Rectal smooth muscle tissue (tissue), 1 donor: Measurements from ENCODE around the gene WBP1L.
"Not testable (repeated sequence)": the region's sequence is repeated elsewhere in the genome, so short reads cannot be mapped to it uniquely, and the experiment has no call there.

Source experiments
- H3K27ac ChIP-seq: one replicate; pipeline ENCODE4 v1.7.0; 2013; ENCODE audit warnings: low read depth, low read length, inconsistent platforms
- H3K27me3 ChIP-seq: one replicate; pipeline ENCODE4 v1.7.0; 2013; ENCODE audit warnings: low read length; ENCODE audit not compliant: control insufficient read depth, insufficient read depth
- H3K36me3 ChIP-seq: one replicate; pipeline ENCODE4 v1.7.0; 2013; ENCODE audit warnings: low read length; ENCODE audit not compliant: control insufficient read depth, insufficient read depth
- H3K4me1 ChIP-seq: one replicate; pipeline ENCODE4 v1.7.0; 2013; ENCODE audit warnings: low read length; ENCODE audit not compliant: control insufficient read depth, insufficient read depth
- H3K4me3 ChIP-seq: one replicate; pipeline ENCODE4 v1.7.0; 2013; ENCODE audit warnings: low read length
- H3K9ac ChIP-seq: one replicate; pipeline ENCODE4 v1.7.0; 2013; ENCODE audit warnings: low read length

Gene WBP1L

DNA sequence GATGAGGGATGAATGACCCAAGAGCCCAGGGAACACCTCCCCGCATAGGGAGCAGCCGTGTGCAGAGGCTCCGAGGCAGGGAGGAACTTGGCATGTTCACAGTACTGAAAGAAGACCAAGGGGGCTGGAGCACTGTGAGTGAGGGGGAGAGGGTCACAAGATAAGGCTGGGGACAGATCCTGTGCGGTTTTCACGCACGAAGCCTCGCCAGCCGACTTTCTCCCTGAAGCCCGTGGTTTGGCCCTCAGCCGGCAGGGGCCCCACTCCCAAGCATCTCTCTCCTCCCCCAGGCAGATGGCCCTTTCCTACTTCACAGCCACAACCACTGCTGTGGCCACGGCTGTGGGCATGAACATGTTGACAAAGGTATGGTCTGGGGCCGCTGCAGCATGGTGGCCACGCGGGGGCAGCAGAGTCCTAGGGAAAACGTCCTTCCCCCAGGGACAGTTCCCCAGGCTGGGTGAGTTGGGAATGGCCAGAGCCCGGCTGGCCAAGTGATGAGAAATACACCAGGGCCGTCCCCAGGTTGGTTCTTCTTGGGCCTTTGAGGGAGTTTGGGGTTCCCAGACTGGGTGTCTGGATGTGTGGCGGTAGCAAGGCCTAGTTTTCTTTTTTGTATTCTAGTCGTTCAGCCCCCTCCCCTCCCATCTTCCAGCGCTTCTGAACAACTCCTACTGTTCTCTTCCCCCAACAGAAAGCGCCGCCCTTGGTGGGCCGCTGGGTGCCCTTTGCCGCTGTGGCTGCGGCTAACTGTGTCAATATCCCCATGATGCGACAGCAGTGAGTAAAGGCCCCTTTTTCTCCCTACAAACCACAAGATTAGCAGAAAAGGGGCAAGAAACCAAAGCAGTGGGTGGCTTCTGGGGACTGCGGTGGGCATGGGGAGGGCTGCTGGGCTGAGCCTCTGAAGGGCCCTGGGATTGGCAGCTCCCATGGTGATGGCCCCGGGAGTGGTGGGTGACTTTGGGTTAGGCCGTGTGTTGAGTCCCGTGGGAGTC lies 14.4 kb upstream of the WBP1L start:
- H3K27ac ChIP-seq: no peak overlapping the region
- no peak overlapping the region for H3K4me3 ChIP-seq
- H3K27me3 ChIP-seq: no peaks in the 10 kb centered on the region
- peaks cover 3% of the 10 kb centered on the region for H3K36me3 ChIP-seq
- no peaks in the 10 kb centered on the region for H3K4me1 ChIP-seq
- no peak overlapping the region for H3K9ac ChIP-seq

- Histone ChIP-seq H3K27ac (no peak overlapping the region), H3K4me3 (no peak overlapping the region), H3K36me3 (peaks cover 3% of the 10 kb centered on the region), H3K9ac (no peak overlapping the region), H3K4me1 (no peaks in the 10 kb centered on the region), H3K27me3 (no peaks in the 10 kb centered on the region)
Measured at GRCh38 chr10:102731222-102731800, 12.4 kb upstream of the WBP1L start.

DNA sequence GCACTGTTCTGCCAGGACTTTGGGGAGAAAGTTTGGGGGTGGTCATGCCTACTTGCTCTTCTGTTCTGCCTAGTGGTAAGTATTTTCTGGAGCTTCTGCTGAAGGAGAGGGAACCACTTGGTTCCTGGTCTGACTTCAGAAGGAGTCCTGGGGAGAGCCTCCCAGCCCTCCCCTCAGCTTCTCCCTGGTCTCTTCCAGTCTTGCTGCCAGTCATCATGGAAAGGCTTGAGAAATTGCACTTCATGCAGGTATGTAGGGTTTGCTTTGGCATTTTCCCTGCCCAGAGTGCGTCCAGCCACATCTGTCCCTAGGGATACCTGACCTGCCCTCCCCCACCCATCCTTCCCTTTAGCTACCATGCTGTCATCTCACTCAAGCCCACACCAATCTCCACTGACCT lies 11.1 kb upstream of the WBP1L start:
- no peak overlapping the region for H3K27ac ChIP-seq
- no peaks in the 10 kb centered on the region for H3K27me3 ChIP-seq
- H3K9ac ChIP-seq: no peak overlapping the region
- H3K4me1 ChIP-seq: no peaks in the 10 kb centered on the region
- no peaks in the 10 kb centered on the region for H3K36me3 ChIP-seq
- no peak overlapping the region for H3K4me3 ChIP-seq

DNA sequence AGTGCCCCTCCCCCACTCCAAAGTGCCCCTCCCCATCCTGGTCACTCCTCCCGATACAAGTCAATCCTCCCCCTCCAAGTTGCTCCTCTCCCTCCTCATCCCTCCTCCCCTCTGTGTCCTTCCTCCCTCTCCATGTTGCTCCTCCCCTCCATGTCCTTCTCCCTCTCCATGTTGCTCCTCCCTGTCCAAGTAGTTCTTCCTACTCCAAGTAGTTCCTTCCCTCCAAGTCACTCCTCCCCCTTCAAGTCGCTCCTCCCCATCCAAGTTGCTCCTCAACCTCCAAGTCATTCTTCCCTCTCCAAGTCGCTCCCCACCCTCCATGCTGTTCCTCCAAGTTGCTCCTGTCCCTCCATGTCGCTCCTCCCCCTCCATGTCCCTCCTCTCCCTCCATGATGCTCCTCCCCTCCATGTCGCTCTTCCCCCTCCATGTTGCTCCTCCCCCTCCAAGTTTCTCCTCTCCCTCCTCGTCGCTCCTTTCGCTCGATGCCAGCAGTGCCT lies 8.6 kb upstream of the WBP1L start:
- Histone ChIP-seq H3K27ac (no peak overlapping the region), H3K36me3 (no peaks in the 10 kb centered on the region), H3K27me3 (no peaks in the 10 kb centered on the region), H3K4me1 (no peaks in the 10 kb centered on the region), H3K9ac (no peak overlapping the region), H3K4me3 (no peak overlapping the region)

GRCh38 chr10:102738692-102739121 lies 5.0 kb upstream of the WBP1L start:
- Histone ChIP-seq H3K27ac (no peak overlapping the region), H3K4me3 (no peak overlapping the region), H3K9ac (no peak overlapping the region), H3K36me3 (no peaks in the 10 kb centered on the region), H3K27me3 (no peaks in the 10 kb centered on the region), H3K4me1 (peaks cover 2% of the 10 kb centered on the region)

DNA sequence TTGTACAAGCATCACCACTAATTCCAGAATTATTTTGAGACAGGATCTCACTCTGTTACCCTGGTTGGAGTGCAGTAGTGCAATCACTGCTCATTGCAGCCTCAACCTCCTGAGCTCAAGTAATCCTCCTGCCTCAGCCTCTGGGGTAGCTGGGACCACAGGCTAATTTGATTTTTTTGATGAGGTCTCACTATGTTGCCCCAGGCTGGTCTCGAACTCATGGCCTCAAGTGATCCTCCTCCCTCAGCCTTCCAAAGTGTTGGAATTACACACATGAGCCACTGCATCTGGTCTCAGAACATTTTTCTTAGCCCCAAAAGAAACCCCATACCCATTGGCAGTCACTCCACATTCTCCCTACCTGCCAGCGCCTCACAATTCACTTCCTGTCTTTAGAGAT lies 3.5 kb upstream of the WBP1L start:
- Histone ChIP-seq H3K4me3 (no peak overlapping the region), H3K4me1 (peaks cover 8% of the 10 kb centered on the region), H3K27me3 (no peaks in the 10 kb centered on the region), H3K9ac (no peak overlapping the region), H3K36me3 (no peaks in the 10 kb centered on the region), H3K27ac (no peak overlapping the region)

GRCh38 chr10:102741726-102742237 lies 2.0 kb upstream of the WBP1L start:
- Histone ChIP-seq H3K27me3 (no peaks in the 10 kb centered on the region), H3K4me1 (peaks cover 16% of the 10 kb centered on the region), H3K9ac (no peak overlapping the region), H3K36me3 (no peaks in the 10 kb centered on the region), H3K4me3 (no peak overlapping the region), H3K27ac (no peak overlapping the region)

- not testable (repeated sequence) for H3K27ac ChIP-seq, H3K27me3 ChIP-seq, H3K9ac ChIP-seq, H3K36me3 ChIP-seq, H3K4me3 ChIP-seq
- H3K4me1 ChIP-seq: peaks cover 16% of the 10 kb centered on the region
Measured at GRCh38 chr10:102742313-102742712, 1.4 kb upstream of the WBP1L start.

DNA sequence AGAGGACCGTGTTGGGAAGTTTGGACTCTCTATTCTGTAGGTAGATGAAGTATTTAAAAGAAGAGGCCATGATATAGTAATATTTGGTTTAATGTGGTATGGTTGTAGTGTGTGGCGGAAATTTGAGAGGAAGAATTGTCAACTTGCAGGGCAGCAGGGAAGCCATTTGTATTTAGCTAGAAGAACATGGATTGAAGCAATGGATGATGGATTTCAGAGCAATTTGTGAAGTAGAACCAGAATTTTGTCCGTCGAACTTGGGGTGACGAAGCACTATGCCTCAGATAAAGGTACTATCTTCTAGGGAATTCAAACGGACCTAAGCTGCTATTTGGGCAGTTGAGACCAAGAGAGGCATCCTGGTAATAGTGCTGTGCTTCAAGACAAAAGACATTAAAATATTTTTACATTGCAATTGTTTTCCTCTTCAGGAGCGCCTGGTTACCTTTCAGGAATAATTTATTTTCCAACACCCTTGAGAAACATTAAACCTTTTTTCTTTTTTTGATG lies 615 bp upstream of the WBP1L start:
- H3K36me3 ChIP-seq: no peaks in the 10 kb centered on the region
- H3K4me1 ChIP-seq: peaks cover 16% of the 10 kb centered on the region
- H3K27ac ChIP-seq: no peak overlapping the region
- no peak overlapping the region for H3K9ac ChIP-seq
- H3K27me3 ChIP-seq: no peaks in the 10 kb centered on the region
- H3K4me3 ChIP-seq: peak overlapping the region; percentile 53

DNA sequence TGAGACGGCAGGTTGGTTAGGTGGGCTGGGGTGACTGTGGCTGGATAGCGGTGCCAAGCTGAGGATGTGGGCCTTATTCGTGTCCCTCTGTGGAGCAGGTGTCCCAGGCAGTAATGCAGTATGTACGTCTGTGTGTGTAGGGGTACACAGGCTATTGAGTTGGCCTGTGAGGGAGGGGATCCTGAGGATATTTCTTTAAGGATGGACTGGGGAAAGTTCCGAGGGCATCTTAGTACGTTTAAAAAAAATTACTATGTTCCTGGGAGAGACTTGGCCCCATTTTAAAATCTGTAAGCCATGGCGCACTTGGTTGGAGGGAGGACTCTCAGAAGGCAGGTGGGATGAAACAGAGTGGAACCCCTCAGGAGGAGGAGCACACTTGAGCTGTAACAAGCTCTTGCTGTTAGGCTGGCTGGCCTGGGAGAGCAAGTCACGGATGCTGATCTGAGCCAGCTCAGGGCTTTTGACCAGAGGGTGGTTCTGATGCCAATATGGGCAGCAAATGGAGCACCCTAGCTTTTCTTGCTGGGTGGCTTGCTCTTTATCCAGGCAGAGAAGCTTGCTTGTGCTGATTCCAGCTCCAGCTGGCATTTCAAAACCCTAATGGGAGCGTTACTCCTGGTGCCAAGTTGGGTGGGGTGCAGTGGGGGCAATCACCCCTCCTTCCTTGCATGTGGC lies 765 bp downstream of the WBP1L start:
- H3K9ac ChIP-seq: peak overlapping the region; percentile 98
- H3K27me3 ChIP-seq: no peaks in the 10 kb centered on the region
- no peaks in the 10 kb centered on the region for H3K36me3 ChIP-seq
- H3K27ac ChIP-seq: peak overlapping the region; percentile 93
- peak overlapping the region; percentile 99 for H3K4me3 ChIP-seq
- H3K4me1 ChIP-seq: peaks cover 16% of the 10 kb centered on the region

DNA sequence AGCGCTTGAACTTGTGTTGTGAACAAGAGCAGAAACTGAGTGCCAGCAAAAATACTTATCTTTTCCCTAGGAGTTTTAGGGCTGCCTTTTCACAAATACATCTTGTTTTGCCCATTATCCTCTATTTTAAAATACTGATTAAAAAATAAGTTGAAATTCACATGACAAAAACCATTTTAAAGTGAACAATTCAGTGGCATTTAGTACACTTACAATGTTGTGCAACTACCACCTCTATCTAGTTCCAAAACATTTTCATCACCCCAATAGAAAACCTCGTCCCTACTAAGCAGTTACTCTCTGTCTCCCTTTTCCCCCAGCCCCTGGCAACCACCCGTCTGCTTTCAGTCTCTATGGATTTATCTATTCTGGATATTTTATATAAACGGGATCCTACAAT lies 1.4 kb downstream of the WBP1L start:
- peaks cover 16% of the 10 kb centered on the region for H3K4me1 ChIP-seq
- H3K36me3 ChIP-seq: no peaks in the 10 kb centered on the region
- H3K9ac ChIP-seq: no peak overlapping the region
- H3K27me3 ChIP-seq: no peaks in the 10 kb centered on the region
- H3K27ac ChIP-seq: peak overlapping the region; percentile 93
- peak overlapping the region; percentile 99 for H3K4me3 ChIP-seq
